Stimulated activated naive CD8-positive, alpha-beta T cell treated with anti-CD3 and anti-CD28 coated beads, Interleukin-15, Interleukin-2, amounts not matched to agents 100 U/mL and 50 U/mL, for 24 hours (primary cell): ENCODE data around the gene TMEM175.
"Not testable (repeated sequence)": the region's sequence is repeated elsewhere in the genome, so short reads cannot be mapped to it uniquely, and the experiment has no call there.

ENCODE experiments used
- ATAC-seq: fragments of 150-1000 bp; cut with Tn5 transposase; one replicate; pipeline ENCODE4 v1.10.0; 2021
- DNase-seq: peaks from one replicate; pipeline ENCODE4 v3.0.0; 2021

Gene TMEM175

DNA sequence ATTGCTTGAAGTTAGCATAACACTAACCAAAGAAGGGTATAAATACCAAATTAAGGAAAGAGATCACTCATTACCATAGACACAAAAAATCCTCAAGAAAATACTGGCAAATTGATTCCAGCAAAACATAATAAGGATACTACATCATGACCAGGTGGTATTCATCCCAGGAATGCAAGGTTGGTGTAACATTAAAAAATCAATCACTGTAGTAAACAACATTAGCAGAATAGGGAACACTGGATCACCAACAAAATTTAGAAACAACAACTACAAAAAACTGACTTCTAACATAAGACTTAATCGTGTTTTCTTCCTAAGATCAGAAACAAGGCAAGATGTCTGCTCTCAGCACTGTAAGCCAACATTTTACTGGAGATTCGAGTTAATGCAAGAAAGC lies 14.3 kb upstream of the TMEM175 start:
- no peak for ATAC-seq
- no peak for DNase-seq

DNA sequence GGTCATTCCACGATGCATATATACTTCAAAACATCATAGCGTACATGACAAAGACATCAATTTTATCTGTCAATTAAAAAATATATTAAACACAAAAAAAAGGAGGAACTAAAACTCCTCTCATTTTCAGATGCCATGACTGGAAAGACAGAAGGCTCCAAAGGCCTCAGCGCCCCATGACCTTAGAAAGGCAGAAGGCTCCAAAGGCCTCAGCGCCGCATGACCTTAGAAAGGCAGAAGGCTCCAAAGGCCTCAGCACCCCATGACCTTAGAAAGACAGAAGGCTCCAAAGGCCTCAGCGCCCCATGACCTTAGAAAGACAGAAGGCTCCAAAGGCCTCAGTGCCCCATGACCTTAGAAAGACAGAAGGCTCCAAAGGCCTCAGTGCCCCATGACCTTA lies 13.7 kb upstream of the TMEM175 start:
- ATAC-seq, DNase-seq: not testable (repeated sequence)

DNA sequence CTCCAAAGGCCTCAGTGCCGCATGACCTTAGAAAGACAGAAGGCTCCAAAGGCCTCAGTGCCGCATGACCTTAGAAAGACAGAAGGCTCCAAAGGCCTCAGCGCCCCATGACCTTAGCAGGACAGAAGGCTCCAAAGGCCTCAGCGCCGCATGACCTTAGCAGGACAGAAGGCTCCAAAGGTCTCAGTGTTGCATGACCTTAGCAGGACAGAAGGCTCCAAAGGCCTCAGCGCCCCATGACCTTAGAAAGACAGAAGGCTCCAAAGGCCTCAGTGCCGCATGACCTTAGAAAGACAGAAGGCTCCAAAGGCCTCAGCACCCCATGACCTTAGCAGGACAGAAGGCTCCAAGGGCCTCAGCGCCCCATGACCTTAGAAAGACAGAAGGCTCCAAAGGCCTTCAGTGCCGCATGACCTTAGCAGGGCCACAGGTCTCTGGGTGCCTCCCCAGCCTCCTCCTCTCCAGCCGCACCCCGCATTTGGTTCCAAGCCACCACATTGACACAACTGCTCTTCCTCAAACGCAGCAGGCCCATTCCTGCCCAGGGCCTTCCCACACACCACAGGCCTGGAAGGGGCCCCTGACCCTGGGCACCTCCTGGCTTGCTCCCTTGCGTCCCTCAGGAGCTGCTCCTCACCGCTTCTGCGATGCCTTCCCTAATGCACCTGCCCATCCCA lies 13.1 kb upstream of the TMEM175 start:
- DNase-seq, ATAC-seq: not testable (repeated sequence)

DNA sequence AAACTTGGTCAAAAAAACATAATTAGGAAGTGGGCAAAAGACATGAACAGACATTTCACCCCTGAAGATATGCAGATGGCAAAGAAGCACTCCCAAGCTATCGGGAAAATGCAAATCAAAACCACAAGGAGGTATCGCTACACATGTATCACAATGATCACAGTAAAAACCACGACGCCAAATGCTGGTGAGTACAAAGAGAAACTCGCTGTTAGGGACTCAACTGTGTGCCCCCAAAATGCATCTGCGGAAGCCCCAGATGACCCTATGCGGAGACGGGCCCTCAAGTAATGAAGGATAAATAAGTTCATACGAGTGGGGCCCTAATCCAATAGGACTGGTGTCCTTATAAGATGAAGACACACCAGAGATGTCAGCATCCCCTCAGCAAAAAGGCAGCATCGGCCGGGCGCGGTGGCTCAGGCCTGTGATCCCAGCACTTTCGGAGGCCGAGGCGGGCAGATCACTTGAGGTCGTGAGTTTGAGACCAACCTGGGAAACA lies 10.4 kb upstream of the TMEM175 start:
- peak; percentile 73 for ATAC-seq
- DNase-seq: peak; percentile 31

DNA sequence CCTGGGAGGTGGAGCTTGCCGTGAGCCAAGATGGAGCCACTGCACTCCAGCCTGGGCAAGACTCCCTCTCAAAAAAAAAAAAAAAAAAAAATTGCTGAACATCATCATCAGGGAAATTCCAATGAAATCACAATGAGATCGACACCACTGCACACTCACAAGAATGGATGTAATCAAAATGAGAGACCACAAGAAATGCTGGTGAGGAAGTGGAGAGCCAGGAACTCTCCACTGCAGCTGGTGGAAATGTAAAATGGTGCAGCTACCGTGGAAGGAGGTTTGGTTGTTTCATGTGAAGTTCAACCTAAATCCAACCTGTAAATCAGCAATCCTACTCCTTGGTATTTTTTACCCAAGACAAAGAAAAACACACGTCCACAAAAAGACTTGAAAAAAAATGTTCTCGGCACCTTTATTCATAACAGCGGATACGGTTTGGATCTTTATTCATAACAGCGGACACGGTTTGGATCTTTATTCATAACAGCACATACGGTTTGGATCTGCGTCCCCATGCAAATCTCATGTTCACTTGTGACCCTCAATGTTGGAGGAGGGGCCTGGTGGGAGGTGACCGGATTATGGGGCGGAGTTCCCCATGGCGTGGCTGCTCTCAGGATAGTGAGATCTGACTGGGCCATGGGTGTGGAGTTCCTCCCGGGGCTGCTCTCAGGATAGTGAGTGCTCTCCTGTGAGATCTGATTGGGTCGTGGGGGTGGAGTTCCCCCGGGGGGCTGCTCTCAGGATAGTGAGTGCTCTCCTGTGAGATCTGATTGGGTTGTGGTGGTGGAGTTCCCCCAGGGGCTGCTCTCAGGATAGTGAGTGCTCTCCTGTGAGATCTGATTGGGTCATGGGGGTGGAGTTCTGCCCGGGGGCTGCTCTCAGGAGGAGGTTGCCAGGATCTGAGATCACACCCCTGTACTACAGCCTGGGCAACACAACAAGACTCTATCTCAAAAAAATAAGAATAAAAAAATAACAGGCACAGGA lies 7.9 kb upstream of the TMEM175 start:
- peak; percentile 43 for DNase-seq
- ATAC-seq: peak; percentile 67

DNA sequence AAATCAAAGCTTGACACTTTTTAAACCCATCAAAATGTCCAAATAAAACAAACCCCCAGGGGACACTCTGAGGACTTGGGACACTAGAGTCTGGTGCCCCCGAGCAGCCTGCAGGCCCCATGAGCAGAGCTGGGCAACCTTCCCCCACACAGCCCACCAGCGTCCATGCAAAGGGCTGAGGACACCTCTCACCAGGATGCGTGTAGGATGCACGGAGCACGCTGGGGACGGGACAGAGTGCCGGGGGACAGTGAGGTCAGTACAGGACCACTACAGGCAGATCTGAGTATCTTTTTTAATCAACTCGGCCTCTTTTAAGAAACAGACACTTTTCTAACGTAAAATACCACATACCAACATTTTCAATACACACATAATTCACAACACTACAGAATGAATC lies 7.1 kb upstream of the TMEM175 start:
- ATAC-seq (no peak), DNase-seq (no peak)

DNA sequence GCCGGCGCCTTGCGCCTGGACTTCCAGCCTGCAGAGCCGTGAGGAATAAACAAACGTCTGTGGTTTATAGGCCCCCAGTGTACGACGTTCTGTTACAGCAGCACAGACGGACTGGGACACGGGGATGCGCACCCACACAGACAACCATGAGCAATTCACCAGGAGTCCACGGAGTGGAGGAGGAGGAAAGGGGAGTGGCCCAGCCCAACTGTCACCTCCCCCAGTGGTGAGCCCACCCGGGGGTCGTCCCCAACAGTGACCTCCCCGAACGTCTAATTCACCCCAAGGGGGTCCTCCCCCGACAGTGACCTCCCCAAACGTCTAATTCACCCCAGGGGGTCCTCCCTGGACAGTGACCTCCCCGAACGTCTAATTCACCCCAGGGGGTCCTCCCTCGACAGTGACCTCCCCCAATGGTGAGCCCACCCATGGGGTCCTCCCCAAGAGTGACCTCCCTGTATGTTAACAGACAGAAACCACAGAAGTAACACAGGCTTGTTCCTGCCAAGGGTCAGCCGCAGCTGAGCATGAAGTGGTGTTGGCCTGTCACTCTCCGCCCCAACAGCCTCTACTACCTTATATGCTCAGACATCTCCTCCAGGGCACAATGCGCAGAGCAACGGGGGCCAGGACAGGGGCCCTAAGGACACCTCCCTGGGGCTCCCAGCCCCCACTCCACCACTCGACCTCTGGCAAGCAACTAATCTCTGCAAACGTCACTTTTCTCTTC lies 6.3 kb upstream of the TMEM175 start:
- DNase-seq (no peak), ATAC-seq (no peak)

DNA sequence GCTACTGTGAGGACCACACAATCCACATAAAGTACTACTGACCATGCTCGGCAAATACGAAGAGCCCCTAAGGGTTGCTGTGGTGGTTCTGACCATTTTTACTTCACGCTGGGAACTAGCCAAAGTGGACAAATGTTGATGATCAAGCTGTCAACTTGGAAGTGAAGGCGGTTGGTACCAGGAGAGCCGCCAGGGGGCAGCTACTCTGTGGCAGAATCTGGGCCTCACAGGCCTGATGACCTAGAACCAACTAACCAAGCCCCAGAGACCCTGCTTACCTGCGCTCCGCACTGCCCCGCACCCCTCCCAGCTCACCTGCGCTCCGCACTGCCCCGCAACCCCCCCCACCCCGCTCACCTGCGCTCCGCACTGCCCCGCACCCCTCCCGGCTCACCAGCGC lies 5.7 kb upstream of the TMEM175 start:
- no peak for DNase-seq
- no peak for ATAC-seq

DNA sequence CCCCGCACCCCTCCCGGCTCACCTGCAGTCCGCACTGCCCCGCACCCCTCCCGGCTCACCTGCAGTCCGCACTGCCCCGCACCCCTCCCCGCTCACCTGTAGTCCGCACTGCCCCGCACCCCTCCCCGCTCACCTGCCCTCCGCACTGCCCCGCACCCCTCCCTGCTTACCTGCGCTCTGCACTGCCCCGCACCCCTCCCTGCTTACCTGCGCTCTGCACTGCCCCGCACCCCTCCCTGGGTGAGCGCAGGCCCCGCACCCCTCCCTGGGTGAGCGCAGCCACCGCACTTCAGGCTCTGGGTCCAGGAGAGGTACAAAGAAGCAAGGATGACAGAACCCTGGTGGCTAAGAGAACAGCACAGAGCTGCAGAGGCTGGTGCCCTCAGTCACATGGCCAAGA lies 4.7 kb upstream of the TMEM175 start:
- ATAC-seq, DNase-seq: not testable (repeated sequence)

DNA sequence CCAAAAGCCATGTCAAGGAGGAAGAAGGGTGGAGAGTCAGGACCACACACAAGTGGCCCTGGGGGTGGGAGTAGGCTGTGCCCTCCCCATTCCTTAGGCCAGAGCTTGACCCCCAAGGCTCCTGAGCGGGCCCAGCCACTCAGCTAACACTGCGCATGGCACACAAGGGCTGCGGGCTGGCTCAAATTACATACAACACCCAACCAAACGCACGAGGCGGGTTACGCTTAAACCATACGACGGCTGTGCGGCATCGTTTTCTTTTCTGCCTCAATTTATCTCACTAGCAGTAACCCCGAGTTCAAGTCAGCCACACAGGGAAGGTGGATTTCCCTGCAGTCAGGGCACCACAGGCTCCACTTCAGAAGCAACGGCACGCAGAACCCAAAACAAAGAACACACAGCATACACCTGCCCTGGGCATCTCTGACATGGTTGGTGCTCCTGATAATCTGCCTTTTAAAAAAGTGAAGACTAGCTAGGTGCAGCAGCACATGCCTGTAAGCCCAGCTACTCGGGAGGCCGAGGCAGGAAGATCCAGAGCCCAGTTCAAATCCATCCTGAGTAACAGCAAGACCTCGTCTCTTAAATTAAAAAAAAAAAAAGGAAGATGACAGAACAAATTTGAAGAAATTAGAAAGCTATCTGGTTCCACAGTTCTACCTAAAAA lies 3.0 kb upstream of the TMEM175 start:
- ATAC-seq (no peak), DNase-seq (no peak)

DNA sequence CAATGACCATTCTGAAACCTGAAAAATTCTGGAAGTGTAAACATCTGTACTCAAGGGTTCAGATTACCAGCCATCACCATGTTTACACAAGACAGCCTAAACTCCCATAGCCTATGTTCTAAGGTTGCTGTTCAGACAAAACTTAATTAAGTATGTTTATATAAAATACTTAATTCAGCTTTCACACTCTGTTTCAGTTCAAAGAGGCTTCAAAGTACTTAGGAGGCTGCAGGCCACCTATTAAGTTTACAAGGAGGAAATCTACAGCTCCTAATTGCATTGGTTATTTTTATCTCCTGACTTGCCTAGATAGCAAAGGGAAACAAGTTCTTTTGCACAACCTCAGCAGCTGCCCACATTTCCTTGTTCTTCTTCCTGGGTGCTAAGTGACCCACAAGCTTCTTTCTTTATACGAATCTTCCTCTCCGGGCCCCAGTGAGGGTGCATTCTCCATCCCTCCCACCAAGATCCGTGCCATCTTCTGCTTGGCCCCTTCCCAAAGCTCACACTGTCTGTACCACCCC lies 2.2 kb upstream of the TMEM175 start:
- no peak for DNase-seq
- no peak for ATAC-seq

DNA sequence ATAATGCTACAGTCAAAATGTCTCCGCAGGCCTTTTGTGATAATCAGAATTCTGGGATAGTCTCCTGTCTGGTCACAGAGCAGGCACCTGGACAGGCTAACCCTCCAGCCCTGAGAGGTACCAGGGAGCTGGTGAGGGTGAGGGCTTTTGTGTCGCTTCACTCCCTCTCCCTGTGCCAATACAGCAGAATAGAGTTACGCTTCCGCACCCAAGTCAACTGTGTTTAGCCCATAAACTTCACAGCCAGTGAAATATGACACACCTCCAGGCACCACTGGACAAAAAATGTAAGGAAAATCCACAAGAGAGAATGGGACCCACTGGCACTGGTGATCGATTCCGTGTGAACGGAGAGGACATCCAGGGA lies 1.4 kb upstream of the TMEM175 start:
- ATAC-seq: no peak
- DNase-seq: no peak

DNA sequence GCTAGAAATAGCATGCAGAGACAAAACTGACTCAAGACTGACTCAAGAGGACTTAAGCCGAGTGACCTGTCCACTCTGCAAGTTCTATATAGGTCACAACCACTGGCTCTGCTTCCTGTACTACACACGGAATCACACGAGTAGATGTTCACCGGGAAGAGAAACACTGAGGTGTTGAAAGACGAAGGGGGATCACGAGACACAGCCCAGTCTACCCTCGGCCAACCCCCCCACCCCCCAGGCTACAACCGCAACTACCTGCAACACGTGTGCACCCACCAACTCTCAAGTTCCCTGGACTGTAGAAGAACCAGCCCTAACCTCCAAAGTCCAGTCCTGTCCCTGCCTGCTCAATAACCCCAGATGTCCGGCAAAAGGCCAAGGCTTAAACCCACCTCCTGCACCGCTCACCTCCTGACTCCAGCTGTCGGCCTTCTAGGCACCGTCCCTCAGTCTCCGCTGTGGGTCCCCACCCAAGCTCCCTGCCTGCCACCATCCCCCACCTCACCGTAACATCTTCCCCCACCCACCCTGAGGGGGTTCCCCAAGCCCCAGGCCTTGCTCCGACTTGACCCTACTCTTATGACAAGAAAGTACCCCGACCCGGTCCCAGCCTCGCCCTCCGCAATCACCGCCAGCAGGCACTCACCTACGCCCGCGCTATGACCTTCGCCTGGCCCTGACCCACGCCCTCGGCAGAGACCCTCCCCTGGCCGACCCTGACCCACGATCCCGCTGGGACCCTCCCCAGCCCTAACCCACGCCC lies 883 bp upstream of the TMEM175 start:
- ATAC-seq: no peak
- peak; percentile 37 for DNase-seq

DNA sequence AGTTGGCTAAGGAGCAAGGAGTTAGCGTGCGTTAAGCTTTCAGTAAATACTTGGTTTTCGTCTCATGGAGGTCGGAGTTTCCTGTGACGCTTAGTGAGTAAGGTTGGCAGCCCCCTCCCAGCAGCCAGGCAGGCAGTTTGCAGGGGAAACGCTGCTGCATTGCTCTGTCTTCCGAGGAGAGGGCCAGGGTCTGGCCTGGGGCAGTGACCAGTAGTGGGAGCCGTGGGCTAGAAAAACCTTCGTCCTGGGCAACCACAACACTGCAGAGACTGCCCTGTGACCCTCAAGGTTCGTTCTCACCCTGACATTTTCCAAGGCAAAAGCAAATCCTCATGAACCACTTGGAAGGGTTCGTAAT lies 432 bp downstream of the TMEM175 start:
- ATAC-seq (peak; percentile 0), DNase-seq (no peak)

DNA sequence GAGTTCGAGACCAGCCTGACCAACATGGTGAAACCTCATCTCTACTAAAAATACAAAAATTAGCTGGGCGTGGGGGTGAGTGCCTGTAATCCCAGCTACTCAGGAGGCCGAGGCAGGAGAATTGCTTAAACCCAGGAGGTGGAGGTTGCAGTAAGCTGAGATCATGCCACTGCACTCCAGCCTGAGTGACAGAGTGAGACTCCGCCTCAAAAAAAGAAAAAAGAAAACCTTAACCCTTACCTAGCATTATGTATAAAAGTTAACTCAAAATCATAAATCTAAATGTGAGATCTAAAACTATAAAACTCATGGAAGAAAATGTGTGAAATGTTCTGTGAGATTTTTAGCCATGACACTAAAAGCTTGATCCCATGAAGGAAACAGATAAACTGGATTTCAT lies 7.2 kb downstream of the TMEM175 start:
- DNase-seq, ATAC-seq: not testable (repeated sequence)

DNA sequence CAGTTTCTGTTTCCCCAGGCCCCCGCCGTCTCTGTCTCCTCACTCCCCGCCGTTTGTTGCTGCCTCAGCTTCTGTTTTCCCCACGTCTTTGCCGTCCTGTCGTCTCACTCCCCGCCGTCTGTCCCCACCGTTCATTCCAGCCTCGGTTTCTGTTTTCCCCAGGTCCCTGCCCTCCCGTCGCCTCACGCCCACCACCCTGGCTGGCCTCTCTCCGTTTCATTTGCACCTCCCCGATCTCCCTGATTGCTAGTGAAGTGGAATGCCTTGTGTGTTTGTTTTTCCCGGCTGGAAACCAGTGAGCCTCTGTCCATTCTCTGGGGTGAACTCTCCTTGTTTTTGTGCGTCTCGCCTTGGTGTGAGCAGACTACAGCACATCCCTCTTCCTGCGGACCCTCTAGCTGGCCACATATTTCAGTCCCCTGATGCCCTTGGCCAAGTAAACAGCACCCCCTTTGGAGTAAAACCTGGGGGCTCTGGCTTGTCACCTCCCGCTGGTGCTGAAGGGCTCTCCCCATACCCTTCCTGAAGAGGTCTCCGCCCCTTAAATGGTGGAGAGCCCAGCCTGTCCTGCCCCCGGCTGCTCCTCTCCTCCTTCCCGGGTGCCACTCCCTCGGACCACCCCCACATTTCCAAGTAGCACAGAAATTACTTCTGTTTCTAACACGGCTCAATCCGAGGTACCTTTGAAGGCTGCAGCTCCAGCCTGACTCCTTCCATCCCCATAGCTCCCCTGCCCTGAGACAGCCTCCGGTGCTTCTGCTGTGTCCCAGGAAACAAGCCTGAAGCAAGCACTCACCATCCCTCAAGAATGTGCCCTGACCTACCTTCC lies 13.2 kb downstream of the TMEM175 start:
- DNase-seq: no peak
- no peak for ATAC-seq

DNA sequence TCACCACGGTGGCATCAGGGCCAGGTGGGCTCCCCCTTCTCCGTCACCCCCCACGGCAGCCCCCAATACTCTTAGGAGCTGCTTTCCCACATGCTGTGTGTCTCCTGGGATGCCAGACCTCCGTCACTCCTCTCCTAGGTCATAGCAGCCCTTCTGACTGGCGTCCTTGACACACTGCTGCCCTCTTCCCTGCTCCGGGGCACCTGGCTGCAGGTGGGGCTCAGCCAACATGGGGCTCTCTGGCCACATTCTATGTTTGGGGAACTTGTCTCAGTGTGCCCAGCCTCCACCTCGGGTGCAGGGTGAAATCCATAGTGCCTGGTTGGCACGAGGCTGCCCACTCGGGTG lies 13.8 kb downstream of the TMEM175 start:
- DNase-seq (no peak), ATAC-seq (no peak)

DNA sequence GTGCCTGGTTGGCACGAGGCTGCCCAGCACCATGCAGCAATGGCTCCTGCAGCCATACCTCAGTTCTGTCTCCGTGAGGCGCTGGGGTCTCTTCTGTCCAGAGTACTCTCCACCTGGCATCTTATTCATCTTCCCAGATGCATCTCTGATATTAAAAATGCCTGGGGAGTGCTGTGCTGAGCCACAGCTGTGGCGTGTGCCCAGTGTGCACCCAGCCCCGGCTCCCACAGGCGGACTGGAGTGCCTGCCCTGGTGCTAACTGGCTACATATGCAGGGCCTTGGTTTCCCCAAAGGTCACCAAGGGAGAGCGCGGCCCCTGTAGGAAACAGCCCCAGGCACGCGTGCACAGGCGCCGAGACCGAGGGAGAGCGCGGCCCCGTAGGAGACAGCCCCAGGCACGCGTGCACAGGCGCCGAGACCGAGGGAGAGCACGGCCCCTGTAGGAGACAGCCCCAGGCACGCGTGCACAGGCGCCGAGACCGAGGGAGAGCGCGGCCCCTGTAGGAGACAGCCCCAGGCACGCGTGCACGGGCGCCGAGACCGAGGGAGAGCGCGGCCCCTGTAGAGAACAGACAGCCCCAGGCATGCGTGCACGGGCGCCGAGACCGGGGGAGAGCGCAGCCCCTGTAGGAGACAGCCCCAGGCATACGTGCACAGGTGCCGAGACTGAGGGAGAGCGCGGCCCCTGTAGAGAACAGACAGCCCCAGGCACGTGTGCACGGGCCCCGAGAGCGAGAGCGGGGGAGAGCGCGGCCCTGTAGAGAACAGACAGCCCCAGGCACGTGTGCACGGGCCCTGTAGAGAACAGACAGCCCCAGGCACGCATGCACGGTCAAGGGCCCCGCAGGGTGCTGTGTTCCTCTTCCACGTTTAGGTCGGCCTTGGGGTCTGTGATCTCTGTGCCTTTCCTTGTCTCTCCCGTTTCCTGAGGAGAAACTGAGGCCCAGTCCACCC lies 14.5 kb downstream of the TMEM175 start:
- DNase-seq (no peak), ATAC-seq (no peak)

DNA sequence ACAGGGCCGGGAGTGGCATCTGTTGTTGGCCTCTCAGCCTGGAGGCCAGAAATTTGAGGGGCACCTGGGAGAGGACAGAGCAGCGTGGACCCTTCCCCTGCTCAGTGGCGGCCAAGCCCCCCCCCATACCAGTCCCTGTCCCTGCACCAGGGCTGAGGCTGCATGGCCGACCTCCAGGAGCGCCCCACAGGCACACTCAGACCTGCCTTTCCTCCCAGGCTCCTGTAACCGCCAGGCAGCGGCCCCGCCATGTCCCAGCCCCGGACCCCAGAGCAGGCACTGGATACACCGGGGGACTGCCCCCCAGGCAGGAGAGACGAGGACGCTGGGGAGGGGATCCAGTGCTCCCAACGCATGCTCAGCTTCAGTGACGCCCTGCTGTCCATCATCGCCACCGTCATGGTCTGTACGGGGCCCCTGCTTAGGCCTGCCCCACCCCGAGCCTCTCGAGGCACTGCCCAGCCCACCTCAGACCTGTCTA lies 15.3 kb downstream of the TMEM175 start:
- ATAC-seq: no peak
- DNase-seq: no peak
